ENCODE measurements around the gene DVL1. TPM values are rescaled to one million over a fixed set of nuclear protein-coding genes. Genes with fewer than 3 reads are reported as not detected.

The DVL1 gene
- polyA plus RNA-seq, 1 donor from 2014 or later, result 100 TPM

GRCh38 chr1:1325288-1326074 is 23.7 kb downstream of the DVL1 start:
- Histone ChIP-seq H4K20me1 (ENCODE audit: insufficient read depth) (peaks cover 11% of the 10 kb centered on the region), H3K36me3 (ENCODE audit: insufficient read depth, low read length) (no peaks in the 10 kb centered on the region), H3F3A (ENCODE audit: insufficient read depth, low read length, poor library complexity, severe bottlenecking) (no peaks in the 10 kb centered on the region), H3K9ac (ENCODE audit: low read length) (peak overlapping the region; percentile 93), H3K27me3 (ENCODE audit: insufficient read depth, low read depth, low read length) (no peaks in the 10 kb centered on the region), H3K9me2 (ENCODE audit: insufficient read depth, low read length) (no peaks in the 10 kb centered on the region), H3K4me3 (ENCODE audit: low read length) (peak overlapping the region; percentile 99), H3K9me3 (ENCODE audit: low read length) (no peaks in the 10 kb centered on the region), H3K27ac (ENCODE audit: low read length) (peak overlapping the region; percentile 47), H3K79me2 (replicated peaks; ENCODE audit: insufficient read depth, low read length) (peaks cover 34% of the 10 kb centered on the region), H2AFZ (ENCODE audit: low read depth, low read length) (peak overlapping the region; percentile 33), H3K4me2 (ENCODE audit: low read length) (peak overlapping the region; percentile 73)
- TF ChIP-seq RAD21 (conservative IDR thresholded peaks at IDR 0.05) (no peak), CTCF (IDR thresholded peaks at IDR 0.05; ENCODE audit: poor library complexity, severe bottlenecking) (no peak)

- peak within 1 kb of the TSS; percentile 93 for H3K9ac ChIP-seq (ENCODE audit: low read length)
- no peaks in the 10 kb centered on the region for H3F3A ChIP-seq (ENCODE audit: insufficient read depth, low read length, poor library complexity, severe bottlenecking)
- H3K4me2 ChIP-seq (ENCODE audit: low read length), result peak within 1 kb of the TSS; percentile 73
- H2AFZ ChIP-seq (ENCODE audit: low read depth, low read length), result peak within 1 kb of the TSS; percentile 40
- H3K9me2 ChIP-seq (ENCODE audit: insufficient read depth, low read length), result no peaks in the 10 kb centered on the region
- H4K20me1 ChIP-seq (ENCODE audit: insufficient read depth), result peaks cover 16% of the 10 kb centered on the region
- H3K4me3 ChIP-seq (ENCODE audit: low read length), result peak within 1 kb of the TSS; percentile 99
- no peaks in the 10 kb centered on the region for H3K27me3 ChIP-seq (ENCODE audit: insufficient read depth, low read depth, low read length)
- H3K79me2 ChIP-seq (replicated peaks; ENCODE audit: insufficient read depth, low read length), result peaks cover 34% of the 10 kb centered on the region
- peak within 1 kb of the TSS; percentile 59 for H3K27ac ChIP-seq (ENCODE audit: low read length)
- no peaks in the 10 kb centered on the region for H3K9me3 ChIP-seq (ENCODE audit: low read length)
- TF ChIP-seq EZH2 (IDR thresholded peaks at IDR 0.05; ENCODE audit: borderline replicate concordance, insufficient read depth, low read length, poor library complexity, severe bottlenecking), result no peak
- TF ChIP-seq MXI1 (conservative IDR thresholded peaks at IDR 0.05; ENCODE audit: poor library complexity, severe bottlenecking), result peak; percentile 80
- peak; percentile 57 for TF ChIP-seq TAF1 (IDR thresholded peaks at IDR 0.05; ENCODE audit: low read depth)
- peak; percentile 67 for TF ChIP-seq REST (IDR thresholded peaks at IDR 0.05; ENCODE audit: borderline replicate concordance)
- TF ChIP-seq EP300 (conservative IDR thresholded peaks at IDR 0.05; ENCODE audit: poor library complexity, severe bottlenecking), result no peak
- TF ChIP-seq CTCF (IDR thresholded peaks at IDR 0.05; ENCODE audit: poor library complexity, severe bottlenecking), result no peak
- TF ChIP-seq RAD21 (conservative IDR thresholded peaks at IDR 0.05), result peak; percentile 16
- TF ChIP-seq SMC3 (conservative IDR thresholded peaks at IDR 0.05; ENCODE audit: poor library complexity), result no peak
- TF ChIP-seq POLR2AphosphoS5 (IDR thresholded peaks at IDR 0.05), result peak; percentile 95
- H3K36me3 ChIP-seq (ENCODE audit: insufficient read depth, low read length), result no peaks in the 10 kb centered on the region
Measured at GRCh38 chr1:1324524-1325287, 24.5 kb downstream of the DVL1 start, which contains the start of the genes CPTP and INTS11. Gene CPTP (plus strand): TSS chr1:1324802. CDS start chr1:1326911, 2,109 bp downstream. Gene INTS11 (minus strand): TSS chr1:1324660. CDS start chr1:1324608, 52 bp downstream.
